Hepatocyte (in vitro differentiated cells): ENCODE results near the gene TMEM184B.

Experiments used
- EZH2phosphoT487 ChIP-seq: fragments of 200-600 bp; sonication (generic); IDR thresholded peaks from one replicate; pipeline ENCODE4 v1.6.1; 2018; ENCODE audit warnings: antibody characterized with exemption, mild to moderate bottlenecking, low read depth, moderate library complexity; ENCODE audit not compliant: unreplicated experiment, severe bottlenecking
- TF ChIP-seq, protein P1 (sequence below): fragments of 200-600 bp; sonication (generic); IDR thresholded peaks from 2 replicates; pipeline ENCODE4 v1.5.1; 2016; ENCODE audit warnings: antibody characterized with exemption, mild to moderate bottlenecking; ENCODE audit not compliant: poor library complexity

DNA sequence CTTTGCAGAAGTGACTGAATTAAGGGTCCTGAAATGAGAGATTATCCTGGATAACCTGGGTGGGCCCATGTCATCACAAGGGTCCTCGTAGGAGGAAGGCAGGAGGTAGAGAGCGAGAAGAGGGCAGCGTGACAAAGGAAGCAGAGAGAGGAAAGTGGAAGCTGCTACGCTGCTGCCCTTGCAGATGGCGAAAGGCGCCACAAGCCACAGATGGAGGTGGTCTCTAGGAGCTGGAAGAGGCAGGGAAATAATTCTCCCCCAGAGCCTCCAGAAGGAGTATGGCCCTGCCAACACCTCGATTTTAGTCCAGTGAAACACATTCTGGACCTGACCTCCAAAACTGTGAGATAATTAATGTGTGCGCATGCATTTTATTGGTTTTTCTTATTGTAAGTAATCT, 13.4 kb downstream of the TMEM184B start:
- TF ChIP-seq, protein P1, sequence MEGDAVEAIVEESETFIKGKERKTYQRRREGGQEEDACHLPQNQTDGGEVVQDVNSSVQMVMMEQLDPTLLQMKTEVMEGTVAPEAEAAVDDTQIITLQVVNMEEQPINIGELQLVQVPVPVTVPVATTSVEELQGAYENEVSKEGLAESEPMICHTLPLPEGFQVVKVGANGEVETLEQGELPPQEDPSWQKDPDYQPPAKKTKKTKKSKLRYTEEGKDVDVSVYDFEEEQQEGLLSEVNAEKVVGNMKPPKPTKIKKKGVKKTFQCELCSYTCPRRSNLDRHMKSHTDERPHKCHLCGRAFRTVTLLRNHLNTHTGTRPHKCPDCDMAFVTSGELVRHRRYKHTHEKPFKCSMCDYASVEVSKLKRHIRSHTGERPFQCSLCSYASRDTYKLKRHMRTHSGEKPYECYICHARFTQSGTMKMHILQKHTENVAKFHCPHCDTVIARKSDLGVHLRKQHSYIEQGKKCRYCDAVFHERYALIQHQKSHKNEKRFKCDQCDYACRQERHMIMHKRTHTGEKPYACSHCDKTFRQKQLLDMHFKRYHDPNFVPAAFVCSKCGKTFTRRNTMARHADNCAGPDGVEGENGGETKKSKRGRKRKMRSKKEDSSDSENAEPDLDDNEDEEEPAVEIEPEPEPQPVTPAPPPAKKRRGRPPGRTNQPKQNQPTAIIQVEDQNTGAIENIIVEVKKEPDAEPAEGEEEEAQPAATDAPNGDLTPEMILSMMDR: no peak
- TF ChIP-seq EZH2phosphoT487: no peak
